SU-DHL-6 (cell line): Measurements from ENCODE around the gene PFDN2.

Experiments
- H2AFZ ChIP-seq: fragments of 200-600 bp; sonication (generic); 2 replicates; pipeline ENCODE4 v1.6.1; 2014; ENCODE audit warnings: low read depth, mild to moderate bottlenecking, moderate library complexity, mixed read lengths, antibody characterized with exemption, low read length; ENCODE audit not compliant: severe bottlenecking
- H3F3A ChIP-seq: fragments of 200-600 bp; shearing (Covaris generic); 2 replicates; pipeline ENCODE4 v1.6.0; 2016; ENCODE audit warnings: antibody characterized with exemption, mild to moderate bottlenecking; ENCODE audit not compliant: insufficient read depth
- H3K27ac ChIP-seq: fragments of 200-600 bp; sonication (generic); 2 replicates; pipeline ENCODE4 v1.5.1; 2016; ENCODE audit warnings: low read depth, mild to moderate bottlenecking, low read length, moderate library complexity, mixed read lengths
- H3K27me3 ChIP-seq: fragments of 200-600 bp; sonication (generic), shearing (Covaris generic); 2 replicates; pipeline ENCODE4 v1.6.0; 2014; ENCODE audit warnings: mild to moderate bottlenecking, low read length
- H3K36me3 ChIP-seq: fragments of 200-600 bp; sonication (generic); 2 replicates; pipeline ENCODE4 v1.6.1; 2014; ENCODE audit warnings: mild to moderate bottlenecking, low read length, mixed read lengths
- H3K4me2 ChIP-seq: fragments of 300-600, 200-600 bp; shearing (Covaris generic), sonication (generic); 2 replicates; pipeline ENCODE4 v1.6.0; 2014; ENCODE audit warnings: low read length, low read depth, mild to moderate bottlenecking; ENCODE audit not compliant: poor library complexity, severe bottlenecking
- H3K4me3 ChIP-seq: fragments of 200-600 bp; sonication (generic); 2 replicates; pipeline ENCODE4 v1.5.1; 2014; ENCODE audit warnings: antibody characterized with exemption, low read length, mild to moderate bottlenecking, mixed read lengths; ENCODE audit not compliant: insufficient read depth, poor library complexity, severe bottlenecking
- H3K79me2 ChIP-seq: fragments of 200-600 bp; sonication (generic); 2 replicates; pipeline ENCODE4 v1.6.1; 2014; ENCODE audit warnings: mild to moderate bottlenecking, low read length, moderate library complexity; ENCODE audit not compliant: insufficient read depth
- H3K9ac ChIP-seq: fragments of 200-600 bp; sonication (generic); 2 replicates; pipeline ENCODE4 v1.7.0; 2014; ENCODE audit warnings: mild to moderate bottlenecking, low read length
- H3K9me2 ChIP-seq: fragments of 200-600 bp; sonication (generic); replicated peaks from 2 replicates; pipeline ENCODE4 v1.6.1; 2014; ENCODE audit warnings: low read length; ENCODE audit not compliant: insufficient read depth
- H3K9me3 ChIP-seq: fragments of 200-600 bp; sonication (generic); 2 replicates; pipeline ENCODE4 v1.6.1; 2014; ENCODE audit warnings: low read length, mixed read lengths; ENCODE audit not compliant: insufficient read depth
- H4K20me1 ChIP-seq: fragments of 200-600 bp; sonication (generic); 2 replicates; pipeline ENCODE4 v1.6.1; 2014; ENCODE audit warnings: low read depth, mild to moderate bottlenecking, antibody characterized with exemption, low read length, moderate library complexity, mixed read lengths
- CTCF ChIP-seq: fragments of 200-600 bp; sonication (generic); IDR thresholded peaks from one replicate; pipeline ENCODE4 v1.5.1; 2017; ENCODE audit warnings: antibody characterized with exemption, mild to moderate bottlenecking, low read length, moderate library complexity; ENCODE audit not compliant: insufficient read depth, poor library complexity, severe bottlenecking
- EZH2phosphoT487 ChIP-seq: fragments of 200-600 bp; sonication (generic), shearing (Covaris generic); conservative IDR thresholded peaks from 2 replicates; pipeline ENCODE4 v1.6.1; 2018; ENCODE audit warnings: mild to moderate bottlenecking, antibody characterized with exemption, low read length, moderate library complexity, mixed read lengths

PFDN2 gene

GRCh38 chr1:161079436-161080110, 38.3 kb downstream of the PFDN2 start:
- Histone ChIP-seq H3K27ac (no peak overlapping the region), H3K9me3 (no peaks in the 10 kb centered on the region), H3K79me2 (no peaks in the 10 kb centered on the region), H3F3A (no peaks in the 10 kb centered on the region), H3K4me2 (no peak overlapping the region), H3K27me3 (no peaks in the 10 kb centered on the region), H3K9ac (no peak overlapping the region), H2AFZ (no peak overlapping the region), H4K20me1 (no peaks in the 10 kb centered on the region), H3K4me3 (no peak overlapping the region), H3K36me3 (no peaks in the 10 kb centered on the region), H3K9me2 (no peaks in the 10 kb centered on the region)
- TF ChIP-seq EZH2phosphoT487 (no peak), CTCF (no peak)

DNA sequence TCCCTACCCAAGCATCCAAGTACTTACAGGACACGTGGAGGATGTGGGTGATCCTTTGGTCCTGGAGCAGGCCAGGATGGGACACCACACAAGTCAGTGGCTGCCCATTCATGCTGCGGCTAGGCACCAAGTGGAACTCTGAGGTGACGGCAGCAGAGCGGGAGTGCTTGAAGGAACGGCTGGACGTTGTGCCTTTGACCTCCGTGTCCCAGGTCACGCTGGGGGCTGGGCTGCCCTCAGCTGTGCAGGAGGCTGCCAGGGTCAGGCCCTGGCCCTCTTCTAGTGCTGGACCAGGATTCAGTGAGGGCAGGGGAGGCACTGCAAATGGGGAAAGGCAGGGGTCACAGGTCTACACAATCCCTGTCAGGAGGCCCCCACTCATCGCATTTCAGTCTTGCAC, 40.4 kb downstream of the PFDN2 start:
- Histone ChIP-seq H3K4me3 (no peak overlapping the region), H3K9ac (no peak overlapping the region), H3K4me2 (no peak overlapping the region), H3K9me2 (no peaks in the 10 kb centered on the region), H3K9me3 (no peaks in the 10 kb centered on the region), H3F3A (no peaks in the 10 kb centered on the region), H3K27me3 (no peaks in the 10 kb centered on the region), H4K20me1 (no peaks in the 10 kb centered on the region), H2AFZ (no peak overlapping the region), H3K36me3 (no peaks in the 10 kb centered on the region), H3K79me2 (no peaks in the 10 kb centered on the region), H3K27ac (no peak overlapping the region)
- TF ChIP-seq EZH2phosphoT487 (no peak), CTCF (no peak)

- Histone ChIP-seq H3F3A (0 out of 2 replicates have a peak, but pooled peaks cover under 1% of the 10 kb centered on the region), H3K27me3 (no peaks in the 10 kb centered on the region), H3K4me3 (no peak overlapping the region), H3K27ac (no peak overlapping the region), H3K79me2 (no peaks in the 10 kb centered on the region), H3K9me2 (no peaks in the 10 kb centered on the region), H3K9me3 (no peaks in the 10 kb centered on the region), H3K36me3 (no peaks in the 10 kb centered on the region), H4K20me1 (no peaks in the 10 kb centered on the region), H3K4me2 (no peak overlapping the region), H2AFZ (no peak overlapping the region), H3K9ac (no peak overlapping the region)
- TF ChIP-seq EZH2phosphoT487 (no peak), CTCF (no peak)
These were observed 41.4 kb downstream of the PFDN2 start for GRCh38 chr1:161076410-161076809.
